ENCODE measurements around the gene TCF7.

TCF7 gene

DNA sequence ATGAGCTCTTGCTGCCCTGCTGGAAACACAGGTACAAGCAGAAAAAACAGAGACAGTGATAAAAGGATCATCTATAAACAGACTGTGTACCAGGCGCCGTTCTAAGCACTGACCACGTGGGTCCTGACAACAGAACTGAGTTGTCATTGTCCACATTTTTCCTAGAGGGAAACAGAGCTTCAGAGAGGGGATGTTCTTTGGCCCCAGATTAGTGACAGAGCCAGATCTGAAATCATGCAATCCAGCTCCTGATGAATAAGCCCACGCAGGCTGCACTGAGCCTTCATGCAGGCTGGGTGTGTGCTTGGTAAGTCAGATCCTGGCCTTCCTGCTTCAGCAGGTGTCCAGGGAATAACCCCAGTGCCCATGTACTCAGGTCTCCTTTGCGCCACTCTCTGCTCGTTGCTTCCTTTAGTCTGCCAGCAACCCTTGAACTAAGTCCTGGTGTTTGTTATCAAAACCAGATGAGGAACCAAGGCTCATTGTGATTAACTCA, 22.8 kb upstream of the TCF7 start:
- peak; percentile 23 for DNase-seq

GRCh38 chr5:134092875-134093274, 21.6 kb upstream of the TCF7 start:
- peak; percentile 98 for DNase-seq

- no peak for DNase-seq
These were observed 21.1 kb upstream of the TCF7 start for GRCh38 chr5:134093351-134093750.

GRCh38 chr5:134095293-134095692, 19.2 kb upstream of the TCF7 start:
- DNase-seq: no peak

GRCh38 chr5:134095887-134096589, 18.4 kb upstream of the TCF7 start:
- DNase-seq: no peak

DNA sequence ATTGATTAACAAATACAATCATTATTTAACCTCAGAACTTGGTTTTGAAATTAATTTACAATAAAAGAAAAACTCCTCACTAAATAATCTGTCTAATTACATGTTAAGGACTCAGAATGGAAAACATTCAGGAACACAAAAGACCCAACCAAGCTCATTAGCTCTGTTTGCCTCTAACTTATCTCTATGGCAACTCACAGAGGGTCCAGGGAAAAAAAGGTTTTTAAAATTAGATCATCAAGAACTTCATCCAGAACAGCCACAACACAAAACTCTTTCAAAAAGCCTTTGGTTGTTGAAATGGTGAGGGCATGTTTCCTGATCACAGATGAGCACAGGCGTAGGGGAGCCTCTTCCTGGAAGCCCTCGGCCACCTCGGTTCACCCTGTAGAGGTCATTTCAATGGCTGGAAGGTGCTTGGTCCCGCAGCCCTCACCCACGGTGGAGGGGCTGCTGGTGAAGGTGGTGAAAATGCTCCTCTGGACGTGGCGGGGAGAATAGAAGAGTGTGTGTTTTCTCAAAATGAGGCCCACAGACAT, 17.2 kb upstream of the TCF7 start:
- DNase-seq: peak; percentile 54

- no peak for DNase-seq
These were observed 15.8 kb upstream of the TCF7 start for GRCh38 chr5:134098690-134099089.

DNA sequence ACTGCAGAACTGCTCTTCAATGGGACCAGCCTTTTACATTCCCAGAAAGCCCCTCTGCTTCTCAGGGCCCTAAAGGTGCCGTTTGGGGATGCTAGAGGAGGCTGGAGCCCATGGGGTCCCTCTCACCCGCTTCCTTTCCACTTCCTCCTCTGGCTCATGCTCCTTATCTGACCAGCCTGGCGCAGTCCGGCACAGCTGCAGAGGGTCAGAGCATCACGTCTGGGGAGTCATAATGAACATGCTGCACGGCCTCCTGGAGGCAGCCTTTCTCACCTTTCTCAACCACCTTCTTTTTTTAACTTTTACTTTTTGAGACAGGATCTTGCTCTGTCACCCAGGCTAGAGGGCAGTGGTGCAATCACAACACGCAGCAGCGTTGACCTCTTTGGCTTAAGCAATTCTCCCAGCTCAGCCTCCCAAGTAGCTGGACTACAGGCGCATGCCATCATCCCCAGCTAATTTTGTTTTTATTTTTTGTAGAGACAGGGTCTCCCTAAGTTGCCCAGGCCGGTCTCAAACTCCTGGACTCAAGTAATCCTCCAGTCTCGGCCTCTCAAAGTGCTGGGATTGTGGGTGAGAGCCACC, 15.1 kb upstream of the TCF7 start:
- DNase-seq: no peak

DNA sequence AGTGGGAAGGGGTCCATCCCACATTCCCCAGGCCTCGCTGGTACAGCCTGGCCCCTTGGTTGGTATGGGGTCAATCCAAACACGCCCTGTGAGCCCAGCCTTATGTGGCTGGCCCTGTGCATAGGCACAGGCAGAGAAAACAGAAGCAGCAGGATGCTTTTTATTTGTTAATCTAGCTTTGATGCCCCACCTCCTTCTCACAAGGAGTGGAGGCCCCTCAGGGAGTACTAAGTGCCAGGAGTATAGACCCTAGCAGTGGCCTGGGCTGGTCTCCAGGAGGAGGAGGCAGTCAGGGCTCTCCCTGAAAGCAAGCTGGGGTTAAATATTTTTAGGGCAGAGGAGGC, 14.6 kb upstream of the TCF7 start:
- DNase-seq: peak; percentile 54

GRCh38 chr5:134100283-134101091, 14.0 kb upstream of the TCF7 start:
- DNase-seq: no peak

DNA sequence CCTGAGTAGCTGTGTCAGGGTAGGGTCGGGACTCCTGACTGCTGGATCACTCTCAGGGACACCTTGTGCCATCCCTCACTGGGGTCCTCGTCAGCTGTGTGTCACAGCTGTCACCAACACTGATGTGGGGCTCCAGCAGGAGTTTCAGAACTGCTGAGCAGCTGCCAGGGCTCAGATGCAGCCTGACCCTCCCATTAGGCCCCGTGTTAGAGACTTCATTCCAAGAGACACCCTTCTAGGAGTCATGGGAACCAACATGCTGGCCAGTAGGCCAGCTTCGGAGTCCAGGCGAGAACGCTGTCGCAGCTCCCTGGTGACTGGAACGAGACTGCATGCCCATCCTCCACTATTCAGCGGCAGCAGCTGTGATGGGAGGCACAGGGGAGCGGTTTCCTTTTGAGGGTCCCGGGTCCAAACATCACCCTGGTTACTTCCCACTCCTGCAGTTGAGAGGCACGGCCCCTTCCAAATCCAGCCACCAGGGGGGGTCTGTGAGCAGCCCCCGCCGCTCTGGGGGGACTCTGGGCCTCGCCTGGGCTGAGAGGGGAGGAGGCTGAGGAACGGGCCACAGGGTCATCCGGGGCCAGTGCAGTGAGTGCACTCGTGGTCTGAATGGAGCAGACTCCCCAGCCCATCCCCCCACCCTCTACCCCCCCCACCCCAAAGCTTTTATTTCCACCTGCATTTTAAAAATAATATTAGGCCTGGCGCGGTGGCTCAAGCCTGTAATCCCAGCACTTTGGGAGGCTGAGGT, 12.6 kb upstream of the TCF7 start:
- peak; percentile 58 for DNase-seq

DNA sequence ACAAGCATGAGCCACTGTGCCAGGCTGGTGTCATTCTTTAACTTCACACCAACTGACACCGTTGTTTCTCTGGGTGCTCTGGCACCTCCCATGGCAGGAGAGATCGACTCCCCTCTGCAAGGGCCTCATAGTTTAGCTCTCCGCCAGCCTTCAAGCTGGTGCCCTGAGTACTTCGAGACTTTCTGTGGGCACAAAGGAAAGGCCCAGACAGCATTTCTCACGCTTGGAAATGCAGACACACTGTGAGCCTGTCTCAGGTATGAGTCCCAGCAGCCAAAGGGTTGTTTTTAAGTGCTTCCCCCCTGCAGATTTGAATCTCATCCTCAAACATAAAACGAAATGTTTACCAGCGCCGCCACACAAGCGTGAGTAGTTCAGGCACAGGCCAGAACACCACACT, 11.1 kb upstream of the TCF7 start:
- DNase-seq: no peak

GRCh38 chr5:134103998-134104654, 10.4 kb upstream of the TCF7 start:
- DNase-seq: no peak

- DNase-seq: peak; percentile 17
These were observed 7.3 kb upstream of the TCF7 start for GRCh38 chr5:134106991-134107701.

GRCh38 chr5:134107779-134108178, 6.7 kb upstream of the TCF7 start:
- DNase-seq: no peak

GRCh38 chr5:134110382-134110781, 4.1 kb upstream of the TCF7 start:
- DNase-seq: peak; percentile 86

- no peak for DNase-seq
These were observed 2.5 kb upstream of the TCF7 start for GRCh38 chr5:134111741-134112647.

DNA sequence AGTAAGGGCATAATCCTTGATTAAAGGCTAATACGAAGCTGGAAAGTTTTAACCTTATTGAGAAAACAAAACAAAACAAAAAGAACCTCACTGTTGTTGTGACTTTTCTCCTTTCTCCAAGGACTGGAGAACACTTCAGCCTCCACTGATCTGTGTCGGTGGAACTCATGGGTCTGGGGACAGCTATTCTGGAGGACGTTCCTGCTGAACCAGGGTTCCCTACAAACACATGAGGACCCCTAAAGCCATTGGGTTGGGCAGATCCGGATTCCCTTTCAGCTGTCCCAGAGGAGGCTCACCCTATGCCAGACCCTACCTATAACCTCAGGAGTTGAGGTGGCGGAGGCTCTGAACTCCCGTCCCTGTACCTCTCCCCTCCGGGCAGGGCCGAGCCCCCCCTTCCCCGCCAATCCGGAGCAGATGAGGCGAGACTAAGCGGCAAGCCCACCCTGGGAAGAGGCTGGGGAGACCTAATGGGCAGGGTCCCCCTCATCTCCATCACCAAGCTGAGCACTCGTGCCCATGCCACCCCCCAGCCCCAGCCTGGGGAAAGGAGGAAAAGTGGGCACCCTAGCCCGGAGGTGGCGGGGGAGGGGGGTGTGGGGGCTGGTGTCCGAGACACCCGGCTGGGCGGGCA, 1.6 kb upstream of the TCF7 start:
- DNase-seq: no peak

DNA sequence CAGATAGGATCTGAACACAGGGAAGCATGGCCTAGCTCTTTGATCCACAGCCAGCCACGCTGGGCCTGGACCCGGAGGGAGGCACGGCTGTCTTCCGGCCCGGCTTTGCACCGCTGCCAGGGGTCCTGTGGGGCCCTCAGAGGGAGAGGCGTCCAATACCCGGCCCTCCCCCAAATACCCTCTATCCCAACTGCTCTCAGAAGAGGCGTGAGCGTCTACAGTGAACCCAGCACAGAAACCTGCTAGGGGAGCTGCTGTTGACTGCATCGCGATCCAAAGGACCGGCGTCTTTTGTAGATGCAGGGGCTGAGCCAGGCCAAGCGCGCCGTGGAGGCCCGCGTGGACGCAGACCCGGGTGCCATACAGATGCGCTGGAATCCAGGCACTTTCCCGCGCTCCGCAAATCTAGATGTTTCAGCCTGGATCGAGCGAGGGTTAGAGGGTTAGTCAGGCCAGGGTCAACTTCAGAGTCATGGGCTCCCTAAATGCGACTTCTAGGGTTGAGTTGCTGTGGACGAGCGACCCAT, 1.1 kb upstream of the TCF7 start:
- no peak for DNase-seq
